GM18873 (cell line): ENCODE measurements around the gene ACAT2.
"Not testable (repeated sequence)": the region's sequence is repeated elsewhere in the genome, so short reads cannot be mapped to it uniquely, and the experiment has no call there.

Source experiments
- ATAC-seq: cut with Tn5 transposase; IDR thresholded peaks from one replicate; pipeline ENCODE4 v1.9.1; 2021; ENCODE audit warnings: mild to moderate bottlenecking, moderate library complexity, moderate number of reproducible peaks; ENCODE audit not compliant: unreplicated experiment, low FRiP score

ACAT2 gene

GRCh38 chr6:159806021-159806458 is 44.2 kb downstream of the ACAT2 start:
- no peak for ATAC-seq

GRCh38 chr6:159807150-159807858 is 45.5 kb downstream of the ACAT2 start:
- ATAC-seq, result no peak

- ATAC-seq, result no peak
Measured at GRCh38 chr6:159808647-159809046, 46.8 kb downstream of the ACAT2 start.

- no peak for ATAC-seq
Measured at GRCh38 chr6:159809149-159809548, 47.3 kb downstream of the ACAT2 start.

- no peak for ATAC-seq
Measured at GRCh38 chr6:159813781-159814180, 51.9 kb downstream of the ACAT2 start.

DNA sequence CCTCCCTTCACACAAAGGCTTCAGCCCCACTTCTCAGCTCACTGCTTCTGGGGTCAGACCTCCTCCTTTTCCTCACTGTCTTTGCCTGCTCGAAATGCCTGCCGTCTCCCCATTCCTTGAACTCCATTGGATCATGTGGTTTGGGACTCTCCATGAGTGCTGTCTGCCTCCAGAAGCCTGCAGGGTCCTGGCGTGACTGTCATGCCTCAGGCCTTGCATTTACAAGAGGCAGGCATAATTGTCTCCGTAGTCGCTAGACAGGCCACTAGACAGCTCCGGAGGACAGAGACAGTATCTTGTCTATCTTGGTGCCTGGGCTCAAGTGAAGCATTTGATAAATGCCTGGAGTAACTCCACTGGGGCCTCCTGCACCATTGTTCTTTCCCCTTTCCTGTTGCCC is 53.6 kb downstream of the ACAT2 start:
- ATAC-seq, result no peak

DNA sequence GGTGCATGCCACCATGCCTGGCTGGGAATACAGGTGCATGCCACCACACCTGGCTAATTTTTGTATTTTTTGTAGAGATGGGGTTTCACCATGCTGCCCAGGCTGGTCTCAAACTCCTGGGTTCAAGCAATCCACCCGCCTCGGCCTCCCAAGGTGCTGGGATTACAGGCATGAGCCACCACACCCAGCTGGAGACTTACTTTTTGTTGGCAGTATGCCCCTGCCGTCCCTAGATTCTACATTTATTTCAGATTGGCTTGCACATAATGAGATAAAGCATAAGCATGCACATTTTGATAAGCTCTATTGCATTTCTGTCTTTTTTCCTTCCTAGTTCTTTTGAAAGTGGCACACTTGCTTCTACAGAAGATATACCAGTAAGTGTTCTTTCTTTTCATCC is 54.9 kb downstream of the ACAT2 start:
- not testable (repeated sequence) for ATAC-seq

DNA sequence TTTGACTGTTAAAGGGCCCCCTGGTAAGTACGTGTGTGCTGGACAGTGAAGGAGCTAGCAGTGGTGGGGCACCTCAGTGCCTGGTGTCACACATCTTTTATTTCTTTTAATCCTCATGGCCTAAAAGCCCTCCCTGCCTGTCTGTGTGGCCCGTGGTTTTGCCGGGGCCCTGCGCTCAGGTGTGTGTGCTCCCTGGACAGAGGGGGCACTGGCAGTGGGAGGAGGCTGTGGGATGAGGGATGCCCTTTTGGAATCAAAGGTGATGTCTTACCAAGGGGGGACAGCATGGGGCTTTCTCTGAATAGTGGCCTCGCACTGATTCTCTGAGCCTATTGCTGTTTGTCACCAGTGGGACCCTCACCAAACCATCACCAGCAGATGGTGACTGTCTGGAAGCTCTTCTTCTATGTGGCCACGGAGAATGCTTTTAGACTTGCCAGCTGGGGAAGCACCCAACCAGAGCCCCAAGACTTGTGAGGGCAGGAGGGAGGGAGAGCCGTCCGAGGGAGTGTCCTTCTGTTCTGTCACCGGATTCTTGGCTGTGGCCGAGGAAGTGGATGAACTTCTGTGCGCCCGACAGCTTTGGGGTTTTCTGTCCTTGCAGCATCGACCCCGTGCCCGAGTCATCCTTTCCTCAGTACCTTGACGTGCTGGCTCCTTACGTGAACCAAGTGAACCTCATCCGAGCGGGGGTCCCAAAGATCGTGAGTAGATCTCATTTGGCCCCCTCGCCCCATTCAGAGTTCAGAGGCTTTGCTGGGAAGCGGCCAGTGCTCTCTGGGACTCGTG is 56.3 kb downstream of the ACAT2 start:
- ATAC-seq, result no peak

DNA sequence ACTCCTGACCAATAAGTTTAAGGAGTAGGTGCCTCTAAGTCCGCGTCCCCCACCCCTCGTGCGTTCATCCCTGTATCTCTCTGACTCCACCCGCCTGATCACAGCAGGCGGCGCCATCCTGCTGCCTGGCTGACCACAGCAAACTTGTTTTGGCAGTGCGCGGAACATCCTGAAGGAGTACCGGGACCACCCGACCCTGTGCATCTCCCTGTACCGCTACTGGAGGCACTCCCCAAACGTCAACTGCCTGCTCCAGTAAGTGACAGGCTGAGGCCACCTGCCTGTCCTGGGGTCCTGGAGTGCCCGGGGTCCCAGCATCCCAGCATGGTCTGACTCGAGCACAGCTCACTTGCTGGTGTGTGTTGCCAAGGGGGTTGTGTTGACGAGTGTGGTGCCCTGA is 57.3 kb downstream of the ACAT2 start:
- no peak for ATAC-seq

DNA sequence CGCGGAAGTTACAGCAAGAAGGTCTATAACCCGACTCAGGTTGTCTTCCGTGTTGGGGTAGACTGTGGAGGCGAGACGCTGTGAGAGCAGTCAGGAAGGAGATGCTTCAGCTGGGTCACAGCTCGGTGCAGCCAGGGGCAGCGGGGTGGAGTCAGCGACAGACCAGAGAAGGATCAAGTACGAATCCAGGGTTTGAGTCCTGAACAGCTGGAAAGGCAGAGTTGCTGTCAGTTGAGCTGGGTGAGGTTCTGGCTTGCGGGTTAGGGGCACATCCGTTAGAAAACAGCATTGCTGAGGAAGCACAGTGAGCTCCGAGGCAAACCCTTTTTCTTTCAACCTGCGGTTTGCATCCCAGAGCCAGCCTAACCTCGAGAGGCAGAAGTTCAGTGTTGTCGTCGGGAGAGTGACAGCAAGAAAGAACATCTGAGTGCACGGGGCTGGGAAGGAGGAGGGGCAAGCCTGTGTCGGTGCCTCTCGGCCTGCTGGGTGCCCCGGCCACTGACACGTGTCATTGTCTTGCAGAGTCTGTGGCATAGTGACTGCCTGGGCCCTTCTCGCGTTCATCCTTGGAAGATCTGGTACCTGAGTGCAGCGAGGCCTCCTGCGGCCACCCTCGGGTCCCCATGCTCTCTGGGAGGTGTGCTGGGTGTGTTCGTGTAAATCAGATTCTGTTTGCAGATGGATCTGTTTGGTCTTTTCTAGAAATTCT is 58.2 kb downstream of the ACAT2 start:
- no peak for ATAC-seq

- no peak for ATAC-seq
Measured at GRCh38 chr6:159821122-159821521, 59.3 kb downstream of the ACAT2 start.

GRCh38 chr6:159821726-159822125 is 59.9 kb downstream of the ACAT2 start:
- no peak for ATAC-seq

- no peak for ATAC-seq
Measured at GRCh38 chr6:159823953-159824352, 62.1 kb downstream of the ACAT2 start.

- ATAC-seq, result not testable (repeated sequence)
Measured at GRCh38 chr6:159824690-159825089, 62.8 kb downstream of the ACAT2 start.

DNA sequence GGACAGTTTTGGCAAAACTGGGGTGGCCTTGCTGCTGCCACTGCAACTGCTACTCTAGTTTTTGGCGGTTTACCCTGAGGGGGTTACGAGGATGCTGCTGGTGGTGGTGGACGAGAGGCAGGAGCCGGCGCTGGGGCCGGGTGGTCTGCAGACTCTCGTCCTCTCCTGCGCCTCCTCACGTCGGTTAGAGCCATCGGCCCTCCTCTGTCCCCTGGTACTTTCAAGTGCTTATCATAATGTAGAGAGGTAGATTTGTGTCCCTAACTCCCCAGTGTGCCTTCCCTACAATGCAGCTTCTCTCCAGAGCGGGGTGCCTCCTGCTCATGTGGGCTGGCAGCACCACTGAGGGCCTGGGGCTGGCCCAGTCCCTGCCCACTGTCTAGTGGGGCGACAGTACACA is 64.2 kb downstream of the ACAT2 start:
- no peak for ATAC-seq

DNA sequence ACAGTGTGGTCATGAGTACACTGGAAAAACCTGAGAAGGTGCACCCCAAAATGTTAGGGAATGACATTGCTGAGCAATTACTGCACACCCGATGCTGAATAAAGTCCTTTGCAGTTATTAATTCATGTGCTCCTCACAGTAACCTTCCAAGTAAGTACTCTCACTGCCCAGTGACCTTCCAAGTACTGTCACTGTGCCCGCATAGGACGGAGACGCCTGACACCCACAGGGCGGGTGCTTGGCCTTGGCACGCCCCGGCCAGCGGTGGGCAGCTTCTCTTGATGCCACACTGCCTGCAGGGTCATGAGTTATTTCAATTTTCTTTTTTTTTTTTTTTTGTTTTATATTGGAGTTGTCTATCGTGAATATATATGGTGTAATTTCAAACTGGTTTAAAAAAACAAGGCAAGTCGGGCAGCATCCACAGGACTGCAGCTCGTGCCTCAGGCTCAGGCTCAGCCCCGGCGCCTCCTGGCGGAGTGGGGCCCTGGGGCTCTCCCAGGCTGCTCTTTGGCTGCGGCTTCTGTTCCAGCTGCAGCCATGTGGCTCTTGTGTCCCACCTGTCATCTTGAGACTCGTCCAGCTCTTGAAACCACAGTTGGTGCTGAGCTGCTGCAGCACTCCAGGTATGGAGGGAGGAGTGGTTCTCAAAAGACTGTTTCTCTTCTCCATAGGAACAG is 65.3 kb downstream of the ACAT2 start:
- no peak for ATAC-seq

GRCh38 chr6:159828074-159828473 is 66.2 kb downstream of the ACAT2 start:
- no peak for ATAC-seq
